NCI-H82 treated with DMSO at 0.1 percent for 48 hours (cell line): ENCODE results near the gene ALOX5AP.

Source experiments
- DNase-seq: peaks from one replicate; lab custom pipeline; 2025; ENCODE audit not compliant: unreplicated experiment; lab: John Stamatoyannopoulos, UW

ALOX5AP gene

DNA sequence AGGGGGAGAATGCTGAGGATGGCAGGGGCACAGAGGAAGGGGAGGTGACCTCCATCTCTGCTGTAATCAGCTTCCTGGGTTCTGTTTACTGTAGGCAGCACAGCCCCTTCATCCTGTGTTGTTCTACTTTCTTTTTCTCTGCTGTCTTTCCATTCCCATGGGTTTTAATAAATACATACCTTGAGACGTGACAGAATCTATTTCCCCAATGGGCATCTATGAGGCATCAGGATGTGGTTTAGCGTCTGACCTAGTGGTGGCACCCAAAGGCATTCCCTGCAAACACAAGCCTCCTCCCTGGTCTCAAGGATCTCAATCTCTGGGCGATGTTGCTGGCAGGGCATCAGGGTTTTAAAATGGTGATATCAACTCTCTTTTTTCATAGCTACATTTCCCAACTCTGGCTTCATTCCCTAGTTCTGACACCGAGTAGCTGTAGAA is 60.8 kb downstream of the ALOX5AP start:
- DNase-seq: no peak

DNA sequence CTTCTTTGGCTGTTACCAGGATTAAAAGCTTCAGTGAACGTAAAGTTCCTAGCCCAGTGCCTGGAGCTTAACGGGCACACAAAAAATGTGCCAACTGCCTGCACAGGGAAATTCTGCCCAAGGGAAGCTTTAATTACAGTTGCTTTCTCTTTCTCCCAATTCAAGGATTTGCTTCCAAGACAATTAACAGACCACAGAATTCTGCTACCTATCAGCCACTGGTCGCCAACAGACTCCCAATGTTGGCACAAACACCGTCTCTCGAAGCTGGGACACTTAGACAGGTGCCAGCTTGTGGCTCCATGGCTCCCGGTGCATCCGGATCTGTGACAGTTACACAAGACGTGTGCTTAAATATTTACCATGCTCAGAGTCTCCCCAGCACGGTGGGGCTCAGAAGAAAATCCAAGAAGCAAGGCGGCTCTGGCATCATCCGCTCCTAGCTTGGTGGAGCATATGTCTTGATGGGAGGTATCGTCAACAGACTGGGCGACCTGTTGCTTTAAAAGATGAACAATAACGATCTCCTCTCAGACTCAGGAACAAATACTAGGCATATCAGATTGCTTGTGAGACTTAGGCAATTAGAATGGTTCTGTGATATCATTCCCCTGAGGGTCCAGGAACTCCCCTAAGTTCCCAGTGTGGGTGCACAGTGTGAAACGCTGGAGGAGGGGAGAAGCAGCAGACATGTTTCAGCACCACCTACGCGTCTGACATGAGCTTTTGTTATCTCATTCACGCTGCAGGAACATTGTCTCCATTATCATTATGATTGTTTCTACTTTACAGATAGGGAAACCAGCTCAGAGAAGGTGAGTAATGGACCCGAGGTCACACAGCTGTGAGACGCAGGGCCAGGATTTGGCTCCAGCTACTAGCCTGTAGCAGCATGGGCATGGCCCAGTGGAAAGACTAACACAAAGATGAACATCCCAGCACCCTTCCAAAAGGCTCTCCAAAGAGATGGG is 61.6 kb downstream of the ALOX5AP start:
- no peak for DNase-seq

DNA sequence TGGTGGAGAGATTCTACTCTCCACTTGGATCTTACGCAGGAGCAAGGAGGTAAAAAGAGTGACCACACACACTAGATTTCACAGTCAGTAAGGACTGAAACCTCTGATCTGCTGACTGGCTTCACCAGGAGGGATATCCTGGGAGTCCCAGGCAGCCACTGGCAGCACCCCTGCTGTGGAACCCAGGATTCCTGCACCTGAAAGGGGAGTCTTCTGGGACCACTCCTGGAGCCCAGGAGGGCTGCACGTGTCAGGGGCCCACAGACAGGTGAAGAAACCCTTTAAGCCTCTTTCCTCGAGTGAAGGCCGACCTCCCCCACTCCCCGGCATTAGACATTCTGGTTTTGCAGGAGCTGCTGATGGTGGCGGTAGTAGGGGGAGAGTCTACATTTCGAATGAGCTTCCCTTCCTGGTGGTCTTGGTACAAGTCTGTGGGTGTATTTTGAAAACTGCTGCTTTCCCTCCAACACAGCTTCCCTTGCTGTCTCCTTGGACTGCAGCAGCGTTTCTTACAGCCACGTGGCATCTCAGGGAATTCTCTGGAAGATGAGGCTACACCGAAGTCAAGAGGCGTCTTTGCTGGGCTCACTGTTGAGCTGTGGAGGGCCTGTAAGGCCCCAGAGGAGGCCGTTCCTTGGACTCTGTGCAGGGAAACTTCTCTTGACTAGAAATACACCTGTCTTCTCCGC is 62.6 kb downstream of the ALOX5AP start:
- no peak for DNase-seq

DNA sequence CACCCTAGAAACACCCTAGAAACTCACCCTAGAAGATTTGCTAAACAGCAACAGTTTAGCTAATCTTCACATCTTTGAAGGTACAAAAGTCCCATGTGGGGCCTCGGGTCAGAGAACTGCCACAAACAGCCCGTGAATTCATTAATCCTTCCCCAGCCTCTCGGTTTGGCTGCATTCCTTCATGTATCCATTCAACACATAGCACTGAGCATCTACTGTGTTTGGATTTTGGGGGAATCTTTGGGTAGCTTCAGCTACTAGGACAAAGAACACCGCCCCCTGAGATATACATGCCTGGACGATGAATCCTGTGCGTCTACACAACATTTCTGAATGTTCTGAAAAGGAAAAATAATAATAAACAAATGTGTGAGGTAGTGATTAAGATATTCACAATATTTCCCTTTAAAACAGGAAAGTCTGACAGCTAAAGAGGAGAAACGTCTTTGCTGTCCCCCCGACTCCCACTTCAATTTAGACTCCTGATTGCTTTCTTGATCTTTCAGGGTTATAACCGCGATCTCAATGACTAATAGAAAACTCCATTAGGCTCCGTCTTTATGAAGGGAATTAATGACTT is 63.5 kb downstream of the ALOX5AP start:
- DNase-seq: no peak

DNA sequence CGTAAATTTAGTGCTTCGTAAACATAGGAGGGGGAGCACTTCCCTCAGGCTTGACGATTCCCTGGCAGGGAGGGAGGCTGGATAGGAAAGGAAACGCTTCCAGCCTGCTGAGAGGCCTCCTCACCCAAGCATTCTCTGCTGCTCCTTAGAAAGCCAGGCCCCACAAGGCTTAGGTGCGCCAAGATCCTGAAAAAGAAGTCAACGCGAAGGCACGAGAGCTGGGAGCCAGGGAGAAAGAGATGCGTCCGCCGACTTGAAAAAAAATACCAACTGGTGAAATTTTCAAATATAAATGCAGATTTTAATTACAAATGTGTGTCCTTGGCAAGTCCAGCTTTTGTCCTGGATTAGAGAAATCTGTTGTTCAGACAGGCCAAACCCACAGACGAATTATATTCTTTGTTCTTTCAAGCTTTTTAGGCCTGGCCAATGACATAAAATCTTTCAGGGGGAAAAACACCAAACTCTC is 64.0 kb downstream of the ALOX5AP start:
- DNase-seq: no peak

DNA sequence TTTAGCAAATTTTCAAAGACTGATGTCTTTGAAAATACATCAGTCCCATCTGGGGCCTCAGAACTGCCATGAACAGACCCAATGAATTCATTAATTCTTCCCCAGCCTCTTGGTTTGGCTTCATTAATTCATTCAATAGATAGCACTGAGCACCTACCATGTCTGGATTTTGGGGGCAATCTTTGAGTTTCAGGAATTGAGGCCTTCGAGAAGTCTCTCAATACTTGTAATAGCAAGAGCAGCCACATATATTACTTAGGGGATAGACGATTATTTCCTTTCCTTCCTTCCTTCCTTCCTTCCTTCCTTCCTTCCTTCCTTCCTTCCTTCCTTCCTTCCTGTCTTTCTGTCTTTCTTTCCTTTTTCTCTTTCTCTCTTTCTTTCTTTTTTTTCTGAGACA is 64.8 kb downstream of the ALOX5AP start:
- no peak for DNase-seq

DNA sequence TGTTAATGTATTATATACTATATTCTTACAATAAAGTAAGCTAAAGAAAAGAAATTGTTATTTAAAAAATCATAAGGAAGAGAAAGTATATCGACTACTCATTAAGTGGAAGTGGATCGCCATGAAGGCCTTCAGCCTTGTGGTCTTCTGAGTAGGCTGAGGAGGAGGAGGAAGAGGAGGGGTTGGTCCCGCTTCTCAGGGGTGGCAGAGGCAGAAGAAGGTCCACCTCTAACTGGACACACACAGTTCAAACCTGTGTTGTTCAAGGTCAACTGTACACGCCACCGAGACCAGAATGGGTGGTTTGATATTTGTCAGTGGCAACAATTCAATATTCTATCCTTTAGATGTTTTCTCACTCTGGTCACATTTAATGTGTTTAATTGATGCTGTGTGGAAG is 67.2 kb downstream of the ALOX5AP start:
- DNase-seq: no peak

DNA sequence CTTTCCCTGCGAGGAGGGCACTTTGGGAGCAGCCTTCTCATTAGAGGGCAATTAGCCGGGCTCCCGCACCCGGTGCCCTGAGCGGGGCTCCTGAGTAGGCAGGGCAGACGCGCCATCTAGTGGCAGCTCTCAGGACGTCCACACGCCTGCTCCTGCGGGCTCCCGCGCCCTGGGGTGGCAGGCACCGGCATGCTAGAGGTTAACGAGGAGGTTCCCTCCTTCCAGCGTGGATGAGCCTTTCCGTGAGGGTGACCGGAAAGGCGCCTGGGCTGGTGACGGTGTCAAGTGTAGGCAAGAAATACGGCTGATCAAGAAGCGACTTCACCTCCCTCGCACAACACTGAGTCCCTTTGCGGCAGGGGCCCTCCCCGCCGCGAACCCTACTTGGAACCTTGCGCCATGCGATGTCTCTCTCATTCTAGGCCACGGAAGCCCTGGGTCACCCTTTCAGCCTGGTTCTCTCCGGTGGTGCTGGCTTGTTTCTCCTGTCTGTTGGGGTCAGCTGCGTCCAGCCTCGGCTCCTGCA is 67.7 kb downstream of the ALOX5AP start:
- DNase-seq: peak; percentile 41

DNA sequence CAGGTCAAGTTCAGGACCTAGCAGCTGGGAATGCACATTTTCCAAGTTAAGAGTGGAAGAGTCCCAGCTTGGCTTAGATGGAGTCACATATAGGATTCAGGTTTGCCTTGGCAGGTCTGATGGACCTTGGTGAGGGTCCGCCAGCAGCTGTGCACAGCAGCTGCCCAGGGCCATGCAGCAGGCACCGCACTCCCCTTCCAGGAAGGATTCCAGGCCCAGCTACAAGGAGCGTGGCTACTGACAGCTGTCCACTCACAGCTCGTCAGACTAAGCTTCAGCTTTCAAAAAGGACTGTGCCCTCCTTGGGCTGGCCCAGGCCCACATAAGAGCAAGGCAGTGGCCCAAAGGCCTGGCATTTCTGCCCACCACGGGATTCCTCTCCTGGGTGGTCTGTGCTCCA is 68.4 kb downstream of the ALOX5AP start:
- DNase-seq: no peak

DNA sequence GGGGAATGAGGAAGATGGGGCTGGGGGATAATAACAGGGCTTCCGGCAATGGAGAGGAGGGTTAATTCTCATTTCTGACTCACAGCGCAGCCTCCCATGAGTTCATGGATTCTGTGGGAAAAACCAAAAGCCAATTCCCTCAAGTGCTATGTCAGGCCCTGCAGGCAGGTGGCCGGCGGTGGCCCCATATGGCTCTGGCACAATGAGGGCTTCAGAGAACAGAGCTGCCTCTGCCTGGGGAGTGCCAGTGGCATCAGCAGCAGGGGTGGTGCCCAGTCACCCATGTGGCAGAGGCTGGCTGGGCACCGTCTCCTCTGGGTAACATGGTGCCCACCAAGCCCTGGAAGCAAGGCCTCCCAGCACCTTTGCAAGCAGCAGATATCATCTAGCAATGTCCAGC is 69.1 kb downstream of the ALOX5AP start:
- DNase-seq: no peak

DNA sequence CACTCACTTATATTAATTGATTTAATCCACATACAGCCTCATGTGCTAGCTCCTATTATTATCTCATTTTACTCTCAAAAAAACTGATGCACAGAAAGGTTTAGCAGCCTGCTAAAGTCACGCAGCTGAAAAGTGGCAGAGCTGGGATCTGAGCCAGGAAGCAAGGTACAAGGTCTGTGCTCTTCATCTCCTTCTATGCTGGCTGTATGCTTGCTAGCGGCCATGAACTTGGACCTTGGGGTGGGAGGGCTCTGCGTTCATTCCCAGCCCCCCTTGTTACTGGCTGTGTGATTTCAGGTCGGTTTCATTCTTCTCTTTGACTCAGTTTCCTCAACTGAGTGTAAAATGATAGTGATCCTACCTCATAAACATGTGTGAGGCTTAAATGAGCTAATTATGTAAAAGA is 69.8 kb downstream of the ALOX5AP start:
- DNase-seq: no peak

DNA sequence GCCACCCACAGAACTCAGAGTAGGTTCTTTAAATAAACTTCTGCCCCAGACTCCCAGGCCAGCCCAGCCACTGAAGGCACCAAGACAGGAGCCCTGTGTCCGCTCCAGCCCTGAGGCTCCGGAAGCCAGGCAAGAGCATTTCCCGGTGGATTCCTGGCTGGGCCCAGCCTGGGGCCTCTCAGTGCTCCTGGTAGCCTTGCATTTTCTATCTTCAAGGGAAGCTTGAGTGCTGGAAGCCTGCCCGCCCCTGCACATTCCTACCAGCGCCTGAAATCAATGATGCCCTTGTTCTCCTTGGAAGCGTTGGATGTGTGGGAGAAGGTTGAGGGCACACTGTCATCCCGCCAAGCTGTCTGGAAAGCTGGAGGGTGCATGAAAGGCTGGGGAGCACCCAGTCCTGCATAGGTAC is 70.3 kb downstream of the ALOX5AP start:
- no peak for DNase-seq

DNA sequence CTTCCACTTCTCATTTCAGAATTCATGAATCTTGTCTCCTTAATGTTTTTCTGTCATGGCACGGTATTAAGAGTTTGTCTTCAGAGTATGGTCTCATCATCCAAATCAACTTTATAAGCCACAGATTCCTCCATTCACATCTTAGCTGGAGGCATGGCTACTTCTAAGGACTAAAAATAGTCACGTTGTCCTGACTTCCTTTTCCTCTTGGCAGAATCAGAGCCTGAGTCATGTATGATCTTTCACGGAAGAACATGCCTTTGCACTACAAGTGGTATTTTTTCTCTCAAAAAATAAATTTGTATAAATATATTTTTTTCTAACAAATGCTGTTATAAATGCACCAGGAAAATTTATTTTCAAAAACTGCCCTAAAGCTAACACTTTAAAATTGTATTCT is 71.4 kb downstream of the ALOX5AP start:
- no peak for DNase-seq

DNA sequence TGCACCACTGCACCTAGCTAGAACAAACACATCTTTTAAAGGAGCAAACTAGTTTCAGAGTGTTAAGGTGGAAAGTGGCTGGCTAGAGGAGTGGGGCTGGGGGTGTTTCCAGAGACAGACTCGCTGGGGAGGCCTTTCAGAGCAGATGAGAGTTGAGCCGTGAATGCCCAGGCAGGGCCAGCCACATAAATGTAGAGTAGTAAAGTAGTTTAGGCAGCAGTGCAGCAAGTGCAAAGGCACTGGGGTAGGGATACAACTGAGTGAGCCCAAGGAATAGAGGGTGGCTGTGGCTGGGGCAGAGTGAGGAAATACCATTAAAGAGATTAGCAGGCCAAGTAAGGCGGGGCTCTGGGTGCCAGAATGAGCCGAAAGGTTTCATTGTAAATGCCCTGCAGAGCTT is 72.0 kb downstream of the ALOX5AP start:
- peak; percentile 31 for DNase-seq

DNA sequence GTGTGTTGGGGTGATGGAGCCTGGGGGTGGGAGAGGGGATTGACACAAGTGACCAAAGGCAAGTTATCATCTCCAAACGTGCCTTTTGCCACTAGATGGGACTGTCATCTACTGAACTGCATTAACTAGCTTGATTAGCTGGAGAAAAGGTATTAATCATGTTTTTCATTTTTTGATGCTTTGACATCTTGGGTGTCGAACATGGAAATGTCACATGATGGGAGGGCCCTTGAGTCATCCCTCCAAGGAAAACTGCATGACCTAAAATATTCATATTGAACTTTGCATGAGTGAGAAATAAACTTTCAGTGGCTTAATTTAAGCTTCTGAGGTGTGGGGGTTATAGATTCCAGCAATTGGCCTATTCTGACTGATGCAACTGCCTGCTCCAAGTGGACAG is 73.3 kb downstream of the ALOX5AP start:
- DNase-seq: no peak

DNA sequence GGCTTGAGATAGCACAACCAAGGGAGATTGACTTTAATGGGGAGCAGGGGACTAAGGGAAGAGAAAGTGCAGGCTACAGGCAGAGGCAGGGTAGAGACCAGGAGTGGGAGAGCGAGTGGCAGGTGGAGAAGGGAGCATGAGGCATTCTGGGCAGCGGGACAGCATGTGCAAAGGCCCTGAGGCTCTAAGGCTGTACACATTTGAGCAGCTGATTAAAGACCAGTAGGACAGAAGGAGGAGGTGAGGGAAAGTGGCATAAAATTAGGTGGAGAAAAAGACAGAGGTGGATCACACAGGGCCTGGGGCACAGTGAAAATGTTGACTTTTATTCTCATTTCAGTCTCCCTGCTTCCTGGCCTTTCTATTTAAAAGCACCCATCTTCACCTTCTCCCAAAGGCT is 74.4 kb downstream of the ALOX5AP start:
- DNase-seq: no peak

DNA sequence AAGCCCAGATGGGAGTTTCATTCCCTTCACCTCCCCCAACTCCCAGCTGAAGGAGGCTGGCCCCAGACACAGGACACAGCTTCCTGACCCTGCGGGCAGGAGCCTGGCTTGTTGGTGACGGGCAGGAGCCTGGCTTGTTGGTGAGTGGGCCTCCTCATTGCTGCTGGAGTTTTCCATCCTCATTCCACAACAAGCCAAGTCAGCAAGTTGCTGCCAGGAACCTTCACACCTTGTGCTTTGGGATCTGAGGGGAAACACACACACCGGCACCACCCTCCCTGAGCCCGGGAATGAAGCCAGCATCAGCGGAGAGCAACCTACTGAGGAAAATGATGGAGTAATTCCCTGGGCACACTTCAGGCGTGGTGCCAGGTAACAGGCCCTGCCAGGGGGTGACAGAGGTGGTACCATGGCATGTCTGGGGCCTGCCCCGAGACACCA is 74.9 kb downstream of the ALOX5AP start:
- DNase-seq: no peak

DNA sequence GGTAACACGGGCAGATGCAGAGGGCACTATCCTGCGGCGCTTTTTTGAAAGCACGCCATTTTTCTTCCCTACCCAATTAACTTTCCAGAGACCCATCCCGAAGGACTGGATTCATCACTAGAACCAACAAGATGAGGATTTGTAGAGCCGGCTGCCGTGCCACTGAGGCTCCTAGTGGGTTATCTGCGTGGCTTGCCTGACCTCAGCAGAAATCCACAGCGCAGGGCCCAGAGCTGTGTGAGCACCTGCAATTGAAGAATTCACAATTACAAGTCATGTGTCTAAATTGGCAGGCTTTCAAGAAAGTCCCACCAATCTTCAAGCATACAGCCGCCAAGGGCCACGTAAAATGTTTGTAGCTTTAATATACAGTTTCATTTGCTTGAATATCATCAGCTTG is 75.5 kb downstream of the ALOX5AP start:
- DNase-seq: no peak
